Transverse colon (tissue), 4 donors: Measurements from ENCODE around the gene CACNA1E.
A peak's percentile ranks its signal among the peaks of the same experiment; 100 is the strongest.

Experiments
- POLR2A ChIP-seq: fragments of 450-650 bp; IDR thresholded peaks from one replicate; pipeline ENCODE4 v1.6.1; 2016; ENCODE audit warnings: antibody characterized with exemption, mild to moderate bottlenecking, moderate library complexity
- POLR2AphosphoS5 ChIP-seq, 3 donors: sonication (generic); formaldehyde crosslinking; IDR thresholded peaks; one replicate each; pipeline ENCODE4 v1.6.1; 2016; ENCODE audit warnings: antibody characterized with exemption in 3 of 3
- TF ChIP-seq, protein P1 (sequence below), 5 experiments: fragments of 200-600 bp in 3 of 5; fragments of 450-650 bp in 2 of 5; sonication (generic) in 3 of 5; IDR thresholded peaks; 1 replicate in 2 of 5; 2 replicates in 3 of 5; pipeline ENCODE4 v1.5.1; 2016 to 2017; ENCODE audit warnings: antibody characterized with exemption in 5 of 5, inconsistent platforms in 3 of 5, mild to moderate bottlenecking in 2 of 5, moderate library complexity in 1 of 5

DNA sequence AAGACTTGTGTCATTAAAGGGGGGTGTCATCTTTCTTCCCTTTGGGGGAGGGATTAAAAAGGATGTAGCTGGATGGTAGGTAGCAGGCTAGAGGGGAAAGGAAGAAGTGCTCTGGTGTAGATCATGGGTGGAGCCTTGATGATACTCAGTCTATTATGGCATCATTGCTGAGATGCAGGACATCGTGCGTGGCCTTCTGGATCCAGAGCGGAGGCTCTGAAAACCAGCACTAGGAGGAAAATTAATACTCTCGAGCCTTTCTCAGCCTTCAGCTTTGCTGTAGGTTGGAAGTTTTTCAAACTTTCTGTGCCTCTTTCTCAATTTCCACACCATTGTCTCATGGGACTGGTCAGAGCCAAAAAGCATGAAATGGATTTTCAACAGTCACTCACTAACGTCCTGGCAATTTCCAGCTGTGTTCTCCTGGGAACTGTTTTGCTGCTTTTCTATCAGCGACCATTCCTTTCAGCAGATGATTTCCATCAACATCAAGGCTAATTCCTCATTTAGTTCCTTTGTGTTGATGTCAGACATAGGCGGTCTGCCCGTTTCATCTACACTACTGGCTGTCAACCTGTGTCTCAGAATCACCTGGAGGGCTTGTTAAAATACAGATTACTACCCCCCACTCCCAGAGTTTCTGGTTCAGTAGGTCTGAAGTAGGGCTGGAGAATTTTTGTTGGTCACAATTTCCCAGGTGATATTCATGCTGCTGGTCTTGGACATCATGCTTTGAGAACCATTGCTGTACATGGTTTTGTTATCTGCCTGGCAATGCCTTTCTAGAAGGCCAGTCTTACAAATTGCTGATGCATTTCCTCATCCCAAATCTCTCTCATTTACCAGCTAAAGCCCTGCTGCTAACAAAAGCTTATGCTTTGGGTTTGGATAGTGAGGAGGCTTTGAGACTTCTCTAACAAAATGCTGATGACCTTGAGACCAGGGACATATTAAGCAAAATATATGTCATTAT lies 7.7 kb downstream of the CACNA1E start:
- TF ChIP-seq, protein P1, sequence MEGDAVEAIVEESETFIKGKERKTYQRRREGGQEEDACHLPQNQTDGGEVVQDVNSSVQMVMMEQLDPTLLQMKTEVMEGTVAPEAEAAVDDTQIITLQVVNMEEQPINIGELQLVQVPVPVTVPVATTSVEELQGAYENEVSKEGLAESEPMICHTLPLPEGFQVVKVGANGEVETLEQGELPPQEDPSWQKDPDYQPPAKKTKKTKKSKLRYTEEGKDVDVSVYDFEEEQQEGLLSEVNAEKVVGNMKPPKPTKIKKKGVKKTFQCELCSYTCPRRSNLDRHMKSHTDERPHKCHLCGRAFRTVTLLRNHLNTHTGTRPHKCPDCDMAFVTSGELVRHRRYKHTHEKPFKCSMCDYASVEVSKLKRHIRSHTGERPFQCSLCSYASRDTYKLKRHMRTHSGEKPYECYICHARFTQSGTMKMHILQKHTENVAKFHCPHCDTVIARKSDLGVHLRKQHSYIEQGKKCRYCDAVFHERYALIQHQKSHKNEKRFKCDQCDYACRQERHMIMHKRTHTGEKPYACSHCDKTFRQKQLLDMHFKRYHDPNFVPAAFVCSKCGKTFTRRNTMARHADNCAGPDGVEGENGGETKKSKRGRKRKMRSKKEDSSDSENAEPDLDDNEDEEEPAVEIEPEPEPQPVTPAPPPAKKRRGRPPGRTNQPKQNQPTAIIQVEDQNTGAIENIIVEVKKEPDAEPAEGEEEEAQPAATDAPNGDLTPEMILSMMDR (IDR thresholded peaks at IDR 0.05): no peak
- TF ChIP-seq POLR2A (no peak), POLR2AphosphoS5 (IDR thresholded peaks at IDR 0.05) (peak in 1 of 3 donors; percentile 43)
